Cardiac fibroblast (primary cell): ENCODE results near the gene COL23A1.

Experiments
- DNase-seq, 2 donors: peaks; one replicate each; pipeline versions ENCODE4 v3.0.0 to v3.0.0-alpha.2; 2010; ENCODE audit warnings: low read depth in 2 of 2
- H3K4me3 ChIP-seq, 2 donors: replicated peaks in 1 of 2; 1 replicate in 1 of 2; 2 replicates in 1 of 2; pipeline ENCODE4 v1.5.1; 2011; ENCODE audit warnings: low read depth in 2 of 2, low read length in 2 of 2, mild to moderate bottlenecking in 2 of 2, moderate library complexity in 1 of 2
- CTCF ChIP-seq: IDR thresholded peaks from one replicate; pipeline ENCODE4 v1.5.1; 2011; ENCODE audit warnings: low read depth, mild to moderate bottlenecking, low read length, inconsistent platforms

The COL23A1 gene

GRCh38 chr5:178227929-178228328 is 362.3 kb downstream of the COL23A1 start:
- no peak overlapping the region for H3K4me3 ChIP-seq
- no peak for DNase-seq
- TF ChIP-seq CTCF = no peak

- H3K4me3 ChIP-seq = no peak overlapping the region
- DNase-seq = peak in 1 of 2 donors; percentile 60
- TF ChIP-seq CTCF = no peak
Measured at GRCh38 chr5:178227138-178227659, 363.0 kb downstream of the COL23A1 start.

GRCh38 chr5:178225174-178225573 is 365.0 kb downstream of the COL23A1 start:
- no peak overlapping the region for H3K4me3 ChIP-seq
- TF ChIP-seq CTCF = no peak
- no peak for DNase-seq

GRCh38 chr5:178224403-178224802 is 365.8 kb downstream of the COL23A1 start:
- TF ChIP-seq CTCF = no peak
- no peak overlapping the region for H3K4me3 ChIP-seq
- no peak for DNase-seq

GRCh38 chr5:178223828-178224335 is 366.3 kb downstream of the COL23A1 start:
- no peak for DNase-seq
- no peak overlapping the region for H3K4me3 ChIP-seq
- TF ChIP-seq CTCF = no peak

- TF ChIP-seq CTCF = peak; percentile 7
- no peak overlapping the region for H3K4me3 ChIP-seq
- no peak for DNase-seq
Measured at GRCh38 chr5:178223196-178223773, 366.9 kb downstream of the COL23A1 start.

- no peak for TF ChIP-seq CTCF
- no peak overlapping the region for H3K4me3 ChIP-seq
- no peak for DNase-seq
Measured at GRCh38 chr5:178222292-178222691, 367.9 kb downstream of the COL23A1 start.
